PC-3 (cell line): Measurements from ENCODE around the gene GAP43. TPM values are rescaled to one million over a fixed set of nuclear protein-coding genes. Genes with fewer than 3 reads are reported as not detected.

Experiments used
- ATAC-seq: fragments of 200-7000 bp; cut with Tn5 transposase; 2 replicates; pipeline ENCODE4 v1.9.1; 2020; ENCODE audit warnings: mild to moderate bottlenecking, moderate library complexity
- BruUV-seq: library from RNA; stranded (reverse); fragments of 400-500 nt; replicated peaks from 2 replicates; lab custom pipeline; 2021; lab: Mats Ljungman, UMichigan
- CTCF ChIA-PET: fragments of 300-600 bp; sonication (Branson Sonifier 250); formaldehyde crosslinking; loops from one replicate; lab custom pipeline; 2022; ENCODE audit warnings: antibody characterized with exemption; lab: Charles Lee
- POLR2A ChIA-PET: fragments of 300-600 bp; sonication (Branson Sonifier 250); formaldehyde crosslinking; loops from one replicate; lab custom pipeline; 2022; ENCODE audit warnings: antibody characterized with exemption; ENCODE audit not compliant: unreplicated experiment; lab: Charles Lee
- DNase-seq: peaks from one replicate; pipeline ENCODE4 v3.0.0-alpha.2; 2015
- H2AFZ ChIP-seq: fragments of 300-600 bp; sonication (generic); 2 replicates; pipeline ENCODE4 v1.6.0; 2016; ENCODE audit warnings: antibody characterized with exemption, low read length
- H3F3A ChIP-seq: fragments of 300-600 bp; sonication (generic); one replicate; pipeline ENCODE4 v1.6.0; 2017; ENCODE audit warnings: antibody characterized with exemption, low read length, control low read depth, mild to moderate bottlenecking; ENCODE audit not compliant: unreplicated experiment
- H3K27ac ChIP-seq: fragments of 300-600 bp; sonication (generic); 2 replicates; pipeline ENCODE4 v1.5.1; 2016; ENCODE audit warnings: mild to moderate bottlenecking, low read length
- H3K27me3 ChIP-seq: fragments of 300-600 bp; sonication (generic); 2 replicates; pipeline ENCODE4 v1.6.1; 2016; ENCODE audit warnings: low read length, mixed read lengths
- H3K36me3 ChIP-seq: fragments of 300-600 bp; sonication (generic); 2 replicates; pipeline ENCODE4 v1.6.1; 2016; ENCODE audit warnings: low read depth, mixed run types, low read length, mixed read lengths
- H3K4me1 ChIP-seq: fragments of 300-600 bp; sonication (generic); 2 replicates; pipeline ENCODE4 v1.5.1; 2016; ENCODE audit warnings: low read length; ENCODE audit not compliant: insufficient read depth
- H3K4me2 ChIP-seq: fragments of 300-600 bp; sonication (generic); 2 replicates; pipeline ENCODE4 v1.6.0; 2016; ENCODE audit warnings: low read length
- H3K4me3 ChIP-seq: fragments of 300-600 bp; sonication (generic); 2 replicates; pipeline ENCODE4 v1.5.1; 2016; ENCODE audit warnings: mild to moderate bottlenecking, low read length, mixed read lengths
- H3K79me2 ChIP-seq: fragments of 300-600 bp; sonication (generic); 2 replicates; pipeline ENCODE4 v1.6.1; 2017; ENCODE audit warnings: low read length, mixed read lengths
- H3K9ac ChIP-seq: fragments of 300-600 bp; sonication (generic); 2 replicates; pipeline ENCODE4 v1.6.0; 2016; ENCODE audit warnings: mild to moderate bottlenecking, low read length
- H3K9me2 ChIP-seq: fragments of 300-600 bp; sonication (generic); replicated peaks from 2 replicates; pipeline ENCODE4 v1.6.1; 2016; ENCODE audit warnings: mixed run types, low read length, mixed read lengths
- H3K9me3 ChIP-seq: fragments of 300-600 bp; sonication (generic); 2 replicates; pipeline ENCODE4 v1.6.1; 2016; ENCODE audit warnings: low read length, mixed read lengths
- H4K20me1 ChIP-seq: fragments of 300-600 bp; sonication (generic); 2 replicates; pipeline ENCODE4 v1.6.1; 2016; ENCODE audit warnings: low read length, mixed read lengths
- EZH2 ChIP-seq: fragments of 300-600 bp; sonication (generic); IDR thresholded peaks from one replicate; pipeline ENCODE4 v1.6.1; 2017; ENCODE audit warnings: antibody characterized with exemption, mild to moderate bottlenecking, low read length; ENCODE audit not compliant: unreplicated experiment
- EZH2phosphoT487 ChIP-seq: fragments of 300-600 bp; sonication (generic); IDR thresholded peaks from 2 replicates; pipeline ENCODE4 v1.6.1; 2018; ENCODE audit warnings: mild to moderate bottlenecking, antibody characterized with exemption, low read length, borderline replicate concordance
- intact Hi-C: fragments of 100-400 bp; cut with micrococcal nuclease; formaldehyde crosslinking; loops from 2 replicates; pipeline ENCODE4 v1.9.0; 2023
- total RNA-seq: library from RNA; depleted of rRNA; stranded (reverse); fragments of >200 nt; gene quantifications from 2 replicates; pipeline ENCODE4 v1.2.3, GENCODE V29; 2014
- TF ChIP-seq, protein P1 (sequence below): fragments of 300-600 bp; sonication (generic); conservative IDR thresholded peaks from 2 replicates; pipeline ENCODE4 v1.5.1; 2017; ENCODE audit warnings: antibody characterized with exemption, low read depth, mild to moderate bottlenecking, low read length

The GAP43 gene
- total RNA-seq, 1 experiment from 2014 or later = not detected

DNA sequence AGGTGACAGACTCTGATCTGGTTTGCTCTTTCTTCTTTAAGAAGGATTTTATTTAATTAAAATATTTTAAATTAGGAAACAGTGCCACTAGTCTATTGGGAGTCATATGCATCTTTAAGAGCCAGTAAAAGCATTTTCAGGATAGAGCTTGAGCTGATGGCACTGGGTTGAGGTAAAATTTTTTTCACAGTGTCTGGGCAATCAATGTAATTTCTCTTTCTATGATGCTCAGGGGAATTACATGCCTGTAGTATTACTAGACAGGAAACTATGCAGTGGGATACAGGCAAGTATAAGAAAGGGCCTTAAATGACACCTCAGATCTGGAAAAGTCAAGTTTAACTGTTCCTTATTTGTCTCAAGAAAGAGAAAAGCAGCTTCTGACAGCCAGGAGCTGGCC, 76.4 kb downstream of the GAP43 start:
- TF ChIP-seq EZH2 (no peak), EZH2phosphoT487 (no peak)
- TF ChIP-seq, protein P1, sequence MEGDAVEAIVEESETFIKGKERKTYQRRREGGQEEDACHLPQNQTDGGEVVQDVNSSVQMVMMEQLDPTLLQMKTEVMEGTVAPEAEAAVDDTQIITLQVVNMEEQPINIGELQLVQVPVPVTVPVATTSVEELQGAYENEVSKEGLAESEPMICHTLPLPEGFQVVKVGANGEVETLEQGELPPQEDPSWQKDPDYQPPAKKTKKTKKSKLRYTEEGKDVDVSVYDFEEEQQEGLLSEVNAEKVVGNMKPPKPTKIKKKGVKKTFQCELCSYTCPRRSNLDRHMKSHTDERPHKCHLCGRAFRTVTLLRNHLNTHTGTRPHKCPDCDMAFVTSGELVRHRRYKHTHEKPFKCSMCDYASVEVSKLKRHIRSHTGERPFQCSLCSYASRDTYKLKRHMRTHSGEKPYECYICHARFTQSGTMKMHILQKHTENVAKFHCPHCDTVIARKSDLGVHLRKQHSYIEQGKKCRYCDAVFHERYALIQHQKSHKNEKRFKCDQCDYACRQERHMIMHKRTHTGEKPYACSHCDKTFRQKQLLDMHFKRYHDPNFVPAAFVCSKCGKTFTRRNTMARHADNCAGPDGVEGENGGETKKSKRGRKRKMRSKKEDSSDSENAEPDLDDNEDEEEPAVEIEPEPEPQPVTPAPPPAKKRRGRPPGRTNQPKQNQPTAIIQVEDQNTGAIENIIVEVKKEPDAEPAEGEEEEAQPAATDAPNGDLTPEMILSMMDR = no peak
- ChIA-PET CTCF (no interaction called here), POLR2A (no interaction called here)
- no peak for DNase-seq
- no peak for ATAC-seq
- Histone ChIP-seq H3K4me3 (no peak overlapping the region), H3K36me3 (no peaks in the 10 kb centered on the region), H3K9me2 (no peaks in the 10 kb centered on the region), H3K79me2 (no peaks in the 10 kb centered on the region), H3K4me2 (no peak overlapping the region), H3F3A (no peaks in the 10 kb centered on the region), H3K4me1 (no peaks in the 10 kb centered on the region), H3K9ac (no peak overlapping the region), H2AFZ (no peak overlapping the region), H3K27ac (no peak overlapping the region), H3K27me3 (no peaks in the 10 kb centered on the region), H4K20me1 (no peaks in the 10 kb centered on the region), H3K9me3 (no peaks in the 10 kb centered on the region)
- no TSS peak for BruUV-seq
- intact Hi-C loops = no loop called here

DNA sequence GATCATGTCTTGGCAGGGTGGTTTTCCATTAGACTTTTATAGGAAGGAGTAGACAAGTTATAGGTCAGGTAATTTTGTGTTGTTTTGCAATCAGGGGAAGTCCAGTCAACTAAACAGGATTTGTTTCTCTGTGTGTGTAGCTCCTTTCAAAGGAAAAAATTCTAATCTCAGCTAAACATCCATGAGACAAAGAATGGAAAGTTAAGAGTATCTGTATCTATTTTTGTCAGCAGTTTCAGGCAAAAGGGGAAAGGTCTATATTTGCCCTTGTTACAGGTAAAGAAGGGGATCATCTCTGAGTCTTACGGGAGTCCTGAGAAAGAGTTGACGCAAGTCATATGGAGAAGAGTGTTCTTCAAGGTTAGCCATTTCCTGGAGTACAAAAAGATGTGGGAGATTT, 79.3 kb downstream of the GAP43 start:
- H3K9ac ChIP-seq = no peak overlapping the region
- ChIA-PET POLR2A (no interaction called here), CTCF (no interaction called here)
- intact Hi-C loops = no loop called here
- TF ChIP-seq, protein P1 = no peak
- no peak for TF ChIP-seq EZH2phosphoT487
- no peak for TF ChIP-seq EZH2
- DNase-seq = no peak
- no peak overlapping the region for H3K4me3 ChIP-seq
- no peak for ATAC-seq
- no peaks in the 10 kb centered on the region for H3F3A ChIP-seq
- H3K9me3 ChIP-seq = no peaks in the 10 kb centered on the region
- no peaks in the 10 kb centered on the region for H3K36me3 ChIP-seq
- H3K79me2 ChIP-seq = no peaks in the 10 kb centered on the region
- H4K20me1 ChIP-seq = no peaks in the 10 kb centered on the region
- no peaks in the 10 kb centered on the region for H3K4me1 ChIP-seq
- H3K9me2 ChIP-seq = no peaks in the 10 kb centered on the region
- H3K27me3 ChIP-seq = no peaks in the 10 kb centered on the region; the same call in 1 of the 2 replicates
- H3K4me2 ChIP-seq = no peak overlapping the region
- H2AFZ ChIP-seq = no peak overlapping the region
- BruUV-seq = no TSS peak
- no peak overlapping the region for H3K27ac ChIP-seq

DNA sequence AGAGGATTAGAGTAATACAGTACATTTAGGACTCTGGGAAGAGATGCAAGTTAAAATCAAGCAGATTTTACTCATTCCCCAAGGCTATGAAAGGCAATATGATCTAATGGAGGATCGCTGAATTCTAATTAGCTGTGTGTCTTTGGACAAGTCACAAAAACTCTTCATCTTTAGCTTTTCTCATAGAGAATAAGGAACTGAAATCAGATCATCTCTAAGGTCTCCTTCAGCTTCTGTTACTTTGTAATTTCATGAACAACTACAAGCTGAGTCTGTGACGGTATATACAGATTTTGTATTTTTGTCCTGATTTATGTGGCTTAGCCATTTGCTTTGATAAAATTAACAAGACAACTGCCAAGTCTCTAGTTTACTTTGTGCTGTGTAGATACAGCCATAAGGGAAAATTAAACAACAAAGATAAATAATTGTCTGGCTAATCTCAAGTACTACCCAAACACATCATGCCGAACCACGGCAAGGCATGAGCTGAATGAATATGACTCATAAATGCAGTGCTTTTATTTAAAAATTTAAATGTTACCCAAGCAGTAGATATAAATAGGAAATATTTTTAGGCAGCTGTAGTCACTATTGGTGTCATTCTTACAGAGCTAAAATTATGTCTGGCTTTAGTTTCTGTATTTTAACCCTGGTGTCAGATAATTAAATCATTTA, 81.5 kb downstream of the GAP43 start:
- Histone ChIP-seq H3K4me1 (no peaks in the 10 kb centered on the region), H3K36me3 (no peaks in the 10 kb centered on the region), H4K20me1 (no peaks in the 10 kb centered on the region), H3K27me3 (no peaks in the 10 kb centered on the region; the same call in 1 of the 2 replicates), H3K9me3 (no peaks in the 10 kb centered on the region), H3K79me2 (no peaks in the 10 kb centered on the region), H3K9ac (no peak overlapping the region), H3K4me3 (no peak overlapping the region), H3K9me2 (no peaks in the 10 kb centered on the region), H2AFZ (0 out of 2 replicates have a peak overlapping the region, but pooled peaks have one; percentile 38), H3K4me2 (no peak overlapping the region; the same call in 1 of the 2 replicates), H3F3A (no peaks in the 10 kb centered on the region), H3K27ac (no peak overlapping the region)
- TF ChIP-seq, protein P1 = no peak
- TF ChIP-seq EZH2phosphoT487 = no peak
- no peak for TF ChIP-seq EZH2
- peak; percentile 15 for DNase-seq
- CTCF ChIA-PET = no interaction called here
- POLR2A ChIA-PET = interaction anchor here (0.6 kb wide), 1 partner anchor 79 kb away, joined by 3 read pairs; no protein-coding TSS in a partner anchor
- intact Hi-C loops = no loop called here
- peak; percentile 89 for ATAC-seq
- BruUV-seq = no TSS peak
